ENCODE results near the gene IZUMO2. TPM values are rescaled to one million over a fixed set of nuclear protein-coding genes. Genes with fewer than 3 reads are reported as not detected.

Gene IZUMO2
- polyA plus RNA-seq, 1 donor from 2014 or later: not detected

- Histone ChIP-seq H2AFZ (ENCODE audit: low read depth, low read length) (no peak overlapping the region), H3K27me3 (ENCODE audit: insufficient read depth, low read depth, low read length) (no peaks in the 10 kb centered on the region), H3F3A (ENCODE audit: insufficient read depth, low read length, poor library complexity, severe bottlenecking) (no peaks in the 10 kb centered on the region), H3K9me3 (ENCODE audit: low read length) (no peaks in the 10 kb centered on the region), H3K4me3 (ENCODE audit: low read length) (peak overlapping the region; percentile 80), H3K9me2 (ENCODE audit: insufficient read depth, low read length) (no peaks in the 10 kb centered on the region), H3K9ac (ENCODE audit: low read length) (no peak overlapping the region), H3K79me2 (replicated peaks; ENCODE audit: insufficient read depth, low read length) (no peaks in the 10 kb centered on the region), H3K27ac (ENCODE audit: low read length) (no peak overlapping the region), H3K36me3 (ENCODE audit: insufficient read depth, low read length) (no peaks in the 10 kb centered on the region), H3K4me2 (ENCODE audit: low read length) (no peak overlapping the region), H4K20me1 (ENCODE audit: insufficient read depth) (no peaks in the 10 kb centered on the region)
- TF ChIP-seq MXI1 (conservative IDR thresholded peaks at IDR 0.05; ENCODE audit: poor library complexity, severe bottlenecking) (no peak), SMC3 (conservative IDR thresholded peaks at IDR 0.05; ENCODE audit: poor library complexity) (no peak), CTCF (IDR thresholded peaks at IDR 0.05; ENCODE audit: poor library complexity, severe bottlenecking) (no peak), POLR2AphosphoS5 (IDR thresholded peaks at IDR 0.05) (no peak), REST (IDR thresholded peaks at IDR 0.05; ENCODE audit: borderline replicate concordance) (no peak), EZH2 (IDR thresholded peaks at IDR 0.05; ENCODE audit: borderline replicate concordance, insufficient read depth, low read length, poor library complexity, severe bottlenecking) (no peak), RAD21 (conservative IDR thresholded peaks at IDR 0.05) (no peak), EP300 (conservative IDR thresholded peaks at IDR 0.05; ENCODE audit: poor library complexity, severe bottlenecking) (no peak), TAF1 (IDR thresholded peaks at IDR 0.05; ENCODE audit: low read depth) (no peak)
These were observed 14.6 kb downstream of the IZUMO2 start for GRCh38 chr19:50148528-50148927.

GRCh38 chr19:50147462-50148423, 15.3 kb downstream of the IZUMO2 start:
- Histone ChIP-seq H3K9me3 (ENCODE audit: low read length) (no peaks in the 10 kb centered on the region), H3K79me2 (replicated peaks; ENCODE audit: insufficient read depth, low read length) (no peaks in the 10 kb centered on the region), H3K4me3 (ENCODE audit: low read length) (peak overlapping the region; percentile 80), H3K27ac (ENCODE audit: low read length) (peak overlapping the region; percentile 40), H3K9me2 (ENCODE audit: insufficient read depth, low read length) (no peaks in the 10 kb centered on the region), H4K20me1 (ENCODE audit: insufficient read depth) (no peaks in the 10 kb centered on the region), H3F3A (ENCODE audit: insufficient read depth, low read length, poor library complexity, severe bottlenecking) (no peaks in the 10 kb centered on the region), H3K9ac (ENCODE audit: low read length) (peak overlapping the region; percentile 68), H2AFZ (ENCODE audit: low read depth, low read length) (peak overlapping the region; percentile 83), H3K27me3 (ENCODE audit: insufficient read depth, low read depth, low read length) (no peaks in the 10 kb centered on the region), H3K4me2 (ENCODE audit: low read length) (peak overlapping the region; percentile 41), H3K36me3 (ENCODE audit: insufficient read depth, low read length) (no peaks in the 10 kb centered on the region)
- peak; percentile 32 for TF ChIP-seq MXI1 (conservative IDR thresholded peaks at IDR 0.05; ENCODE audit: poor library complexity, severe bottlenecking)
- peak; percentile 95 for TF ChIP-seq RAD21 (conservative IDR thresholded peaks at IDR 0.05)
- peak; percentile 7 for TF ChIP-seq POLR2AphosphoS5 (IDR thresholded peaks at IDR 0.05)
- peak; percentile 89 for TF ChIP-seq SMC3 (conservative IDR thresholded peaks at IDR 0.05; ENCODE audit: poor library complexity)
- no peak for TF ChIP-seq EZH2 (IDR thresholded peaks at IDR 0.05; ENCODE audit: borderline replicate concordance, insufficient read depth, low read length, poor library complexity, severe bottlenecking)
- peak; percentile 34 for TF ChIP-seq TAF1 (IDR thresholded peaks at IDR 0.05; ENCODE audit: low read depth)
- no peak for TF ChIP-seq EP300 (conservative IDR thresholded peaks at IDR 0.05; ENCODE audit: poor library complexity, severe bottlenecking)
- peak; percentile 96 for TF ChIP-seq CTCF (IDR thresholded peaks at IDR 0.05; ENCODE audit: poor library complexity, severe bottlenecking)
- no peak for TF ChIP-seq REST (IDR thresholded peaks at IDR 0.05; ENCODE audit: borderline replicate concordance)

All from neural cell (in vitro differentiated cells).